CD4-positive, alpha-beta T cell (primary cell): ENCODE data around the gene DDC. TPM values are rescaled to one million over a fixed set of nuclear protein-coding genes. Genes with fewer than 3 reads are reported as not detected.

Source experiments
- ATAC-seq: fragments of 200-7000 bp; cut with Tn5 transposase; one replicate; pipeline ENCODE4 v1.10.0; 2022; ENCODE audit warnings: mild to moderate bottlenecking; ENCODE audit not compliant: poor library complexity
- CTCF ChIA-PET: fragments of 350-600 bp; sonication (Branson Sonifier 250); formaldehyde crosslinking; loops from one replicate; lab custom pipeline; 2021; ENCODE audit warnings: antibody characterized with exemption, inconsistent platforms; lab: Charles Lee
- POLR2A ChIA-PET: fragments of 350-600 bp; sonication (Branson Sonifier 250); formaldehyde crosslinking; loops from one replicate; lab custom pipeline; 2021; ENCODE audit warnings: antibody characterized with exemption, inconsistent platforms; lab: Charles Lee
- DNase-seq, 14 experiments: peaks; one replicate each; pipeline ENCODE4 v3.0.0-alpha.2; 2013 to 2020; ENCODE audit warnings: mixed read lengths in 2 of 14
- H3K27ac ChIP-seq, 2 donors: one replicate each; pipeline versions ENCODE4 v1.5.1 to v1.7.0; 2013; ENCODE audit warnings: low read length in 2 of 2, low read depth in 1 of 2, mild to moderate bottlenecking in 1 of 2
- H3K27me3 ChIP-seq, 2 experiments: 1 replicate in 1 of 2; 2 replicates in 1 of 2; pipeline versions ENCODE4 v1.6.1 to v1.7.0; 2013; ENCODE audit warnings: low read length in 2 of 2, control low read depth in 1 of 2, mild to moderate bottlenecking in 1 of 2, moderate library complexity in 1 of 2; ENCODE audit not compliant: insufficient read depth in 2 of 2, control insufficient read depth in 1 of 2
- H3K36me3 ChIP-seq: one replicate; pipeline ENCODE4 v1.6.1; 2013; ENCODE audit warnings: low read length, control low read depth; ENCODE audit not compliant: insufficient read depth
- H3K4me1 ChIP-seq: one replicate; pipeline ENCODE4 v1.6.1; 2013; ENCODE audit warnings: low read length, control low read depth; ENCODE audit not compliant: insufficient read depth
- H3K4me3 ChIP-seq: one replicate; pipeline ENCODE4 v1.5.1; 2013; ENCODE audit warnings: mild to moderate bottlenecking, low read length, moderate library complexity
- H3K9me3 ChIP-seq, 2 experiments: 1 replicate in 1 of 2; 2 replicates in 1 of 2; pipeline versions ENCODE4 v1.6.1 to v1.7.0; 2013; ENCODE audit warnings: low read length in 2 of 2, mild to moderate bottlenecking in 2 of 2, control low read depth in 1 of 2, moderate library complexity in 1 of 2; ENCODE audit not compliant: control insufficient read depth in 1 of 2, insufficient read depth in 1 of 2
- H3K27ac Mint-ChIP-seq: one replicate; pipeline ENCODE4 v1.8.0; 2020; ENCODE audit warnings: mixed read lengths
- H3K27me3 Mint-ChIP-seq: one replicate; pipeline ENCODE4 v1.8.0; 2021; ENCODE audit warnings: mixed read lengths
- H3K36me3 Mint-ChIP-seq: one replicate; pipeline ENCODE4 v1.8.0; 2021; ENCODE audit warnings: low read depth, mixed read lengths
- H3K4me1 Mint-ChIP-seq: one replicate; pipeline ENCODE4 v1.8.0; 2021; ENCODE audit warnings: low read depth, mixed read lengths
- H3K4me3 Mint-ChIP-seq: one replicate; pipeline ENCODE4 v1.8.0; 2020; ENCODE audit warnings: mild to moderate bottlenecking, mixed read lengths
- H3K9me3 Mint-ChIP-seq: one replicate; pipeline ENCODE4 v1.8.0; 2020; ENCODE audit warnings: mixed read lengths
- intact Hi-C, 2 experiments: fragments of 100-400 bp; cut with DNase I in 1 of 2; cut with micrococcal nuclease in 1 of 2; formaldehyde crosslinking; loops; one replicate each; pipeline versions ENCODE4 v1.15.1 to v1.9.0; 2023 to 2025; cut with DNase I, micrococcal nuclease
- total RNA-seq, 174 experiments: library from RNA in 2 of 174; stranded (reverse) in 2 of 174; gene quantifications; one replicate each; pipeline ENCODE4 v1.2.3 and lab custom pipeline; 2021 to 2026
- TF ChIP-seq, protein P1 (sequence below): fragments of 200-600 bp; IDR thresholded peaks from one replicate; pipeline ENCODE4 v1.8.0; 2022; ENCODE audit warnings: antibody characterized with exemption, mild to moderate bottlenecking

The DDC gene
- total RNA-seq, 2 experiments from 2014 or later = not detected

DNA sequence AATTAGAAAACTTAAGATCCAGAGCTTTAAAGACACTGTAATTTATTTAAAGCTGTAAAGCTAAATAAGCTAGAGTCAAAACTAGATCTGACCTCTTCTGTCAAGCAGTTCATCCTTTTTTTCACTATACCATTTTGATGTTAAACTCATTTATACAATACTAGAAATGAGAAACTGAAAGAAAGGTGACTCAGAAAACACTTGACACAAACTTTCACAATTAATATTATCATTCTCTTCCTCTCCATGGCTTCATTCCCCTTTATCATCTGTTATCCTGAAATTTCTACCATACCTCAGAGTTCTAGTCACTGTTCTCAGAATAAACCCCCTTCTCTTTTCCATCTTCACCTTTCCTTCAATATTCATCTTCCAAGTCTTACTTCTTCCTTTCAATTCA lies 116.4 kb downstream of the DDC start:
- Mint-ChIP-seq H3K27me3 (no peaks in the 10 kb centered on the region), H3K9me3 (no peaks in the 10 kb centered on the region), H3K36me3 (peaks cover 41% of the 10 kb centered on the region), H3K4me3 (peak overlapping the region; percentile 92), H3K27ac (peak overlapping the region; percentile 96), H3K4me1 (peaks cover 25% of the 10 kb centered on the region)
- POLR2A ChIA-PET = no interaction called here
- intact Hi-C loops = no loop called here
- H3K27me3 ChIP-seq = no peaks in the 10 kb centered on the region
- CTCF ChIA-PET = no interaction called here
- H3K4me1 ChIP-seq = peaks cover 17% of the 10 kb centered on the region
- DNase-seq (no peak), ATAC-seq (no peak)
- H3K36me3 ChIP-seq = peaks cover 20% of the 10 kb centered on the region
- peak overlapping the region in 1 of 2 donors; percentile 7 for H3K27ac ChIP-seq
- H3K9me3 ChIP-seq = no peaks in the 10 kb centered on the region
- H3K4me3 ChIP-seq = no peak overlapping the region
- TF ChIP-seq, protein P1, sequence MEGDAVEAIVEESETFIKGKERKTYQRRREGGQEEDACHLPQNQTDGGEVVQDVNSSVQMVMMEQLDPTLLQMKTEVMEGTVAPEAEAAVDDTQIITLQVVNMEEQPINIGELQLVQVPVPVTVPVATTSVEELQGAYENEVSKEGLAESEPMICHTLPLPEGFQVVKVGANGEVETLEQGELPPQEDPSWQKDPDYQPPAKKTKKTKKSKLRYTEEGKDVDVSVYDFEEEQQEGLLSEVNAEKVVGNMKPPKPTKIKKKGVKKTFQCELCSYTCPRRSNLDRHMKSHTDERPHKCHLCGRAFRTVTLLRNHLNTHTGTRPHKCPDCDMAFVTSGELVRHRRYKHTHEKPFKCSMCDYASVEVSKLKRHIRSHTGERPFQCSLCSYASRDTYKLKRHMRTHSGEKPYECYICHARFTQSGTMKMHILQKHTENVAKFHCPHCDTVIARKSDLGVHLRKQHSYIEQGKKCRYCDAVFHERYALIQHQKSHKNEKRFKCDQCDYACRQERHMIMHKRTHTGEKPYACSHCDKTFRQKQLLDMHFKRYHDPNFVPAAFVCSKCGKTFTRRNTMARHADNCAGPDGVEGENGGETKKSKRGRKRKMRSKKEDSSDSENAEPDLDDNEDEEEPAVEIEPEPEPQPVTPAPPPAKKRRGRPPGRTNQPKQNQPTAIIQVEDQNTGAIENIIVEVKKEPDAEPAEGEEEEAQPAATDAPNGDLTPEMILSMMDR = no peak

DNA sequence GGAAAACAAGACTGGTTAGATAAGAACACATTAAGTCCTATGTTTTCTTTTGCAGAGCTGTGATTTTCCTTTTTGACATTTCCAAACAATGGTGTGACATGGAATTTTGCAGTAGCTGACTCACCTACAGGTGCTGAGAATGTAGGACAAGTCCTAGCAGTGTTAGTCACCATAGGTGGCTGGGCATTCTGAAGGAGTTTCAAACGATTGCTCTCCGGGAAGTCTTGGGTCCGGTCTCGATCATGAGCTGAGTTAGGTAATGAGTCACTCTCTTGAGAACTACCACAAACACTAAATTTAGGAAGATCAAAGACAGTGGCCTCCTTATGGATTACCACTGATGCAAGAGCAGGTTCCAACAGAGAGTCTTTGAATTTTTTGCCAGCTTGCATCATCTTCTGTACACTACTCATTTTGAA lies 118.7 kb downstream of the DDC start:
- ATAC-seq (no peak), DNase-seq (no peak)
- Histone ChIP-seq H3K36me3 (peaks cover 22% of the 10 kb centered on the region), H3K4me3 (no peak overlapping the region), H3K4me1 (peaks cover 17% of the 10 kb centered on the region), H3K27me3 (no peaks in the 10 kb centered on the region), H3K27ac (no peak overlapping the region), H3K9me3 (no peaks in the 10 kb centered on the region)
- H3K4me1 Mint-ChIP-seq = peaks cover 25% of the 10 kb centered on the region
- H3K9me3 Mint-ChIP-seq = no peaks in the 10 kb centered on the region
- intact Hi-C loops = no loop called here
- peaks cover 60% of the 10 kb centered on the region for H3K36me3 Mint-ChIP-seq
- CTCF ChIA-PET = interaction anchor here (1.2 kb wide), 1 partner anchor 28 kb away, joined by 6 read pairs; no protein-coding TSS in a partner anchor
- TF ChIP-seq, protein P1 = no peak
- POLR2A ChIA-PET = interaction anchor here (0.7 kb wide), 1 partner anchor 221 kb away, joined by 3 read pairs; no protein-coding TSS in a partner anchor
- no peak overlapping the region for H3K4me3 Mint-ChIP-seq
- no peaks in the 10 kb centered on the region for H3K27me3 Mint-ChIP-seq
- H3K27ac Mint-ChIP-seq = no peak overlapping the region

DNA sequence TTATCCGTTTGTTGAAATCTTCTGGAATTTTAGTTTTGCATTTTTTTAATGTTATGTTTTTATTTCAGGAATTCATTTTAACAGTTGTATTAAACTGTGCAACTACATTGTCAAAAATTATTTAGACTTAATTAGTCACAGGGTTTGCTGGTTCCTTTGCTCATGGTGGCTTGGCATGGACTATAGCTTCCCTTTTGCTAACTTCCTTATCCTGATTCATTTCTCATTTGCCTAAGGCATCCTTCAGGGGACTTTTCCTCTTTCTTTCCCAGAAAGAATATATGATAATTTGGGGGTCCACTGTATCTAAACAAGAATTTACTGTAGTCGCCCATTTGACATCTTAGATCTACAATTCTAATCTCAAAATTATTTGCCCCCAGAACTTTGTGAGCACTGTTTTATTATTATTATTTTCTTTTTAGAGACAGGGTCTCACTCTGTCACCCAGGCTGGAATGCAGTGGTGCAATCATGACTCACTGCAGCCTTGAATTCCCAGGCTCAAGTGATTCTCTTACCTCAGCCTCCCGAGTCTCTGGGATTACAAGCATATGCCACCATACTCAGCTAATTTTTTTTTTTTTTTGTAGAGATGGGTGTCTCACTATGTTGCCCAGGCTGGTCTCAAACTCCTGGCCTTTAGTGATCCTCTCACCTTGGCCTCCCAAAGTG lies 128.9 kb downstream of the DDC start:
- Mint-ChIP-seq H3K4me3 (no peak overlapping the region), H3K36me3 (peaks cover 22% of the 10 kb centered on the region), H3K4me1 (no peaks in the 10 kb centered on the region), H3K9me3 (no peaks in the 10 kb centered on the region), H3K27ac (no peak overlapping the region), H3K27me3 (no peaks in the 10 kb centered on the region)
- Histone ChIP-seq H3K9me3 (no peaks in the 10 kb centered on the region), H3K36me3 (peaks cover 12% of the 10 kb centered on the region), H3K4me3 (no peak overlapping the region), H3K4me1 (no peaks in the 10 kb centered on the region), H3K27ac (no peak overlapping the region), H3K27me3 (no peaks in the 10 kb centered on the region)
- TF ChIP-seq, protein P1 = no peak
- CTCF ChIA-PET = no interaction called here
- intact Hi-C loops = no loop called here
- ATAC-seq (no peak), DNase-seq (peak in 1 of 14 experiments; percentile 41)
- POLR2A ChIA-PET = interaction anchor here (1.3 kb wide), 1 partner anchor 9 kb away, joined by 3 read pairs; no protein-coding TSS in a partner anchor
